Vagina (tissue), 2 donors: Measurements from ENCODE around the gene TPPP.

Source experiments
- POLR2A ChIP-seq, 2 donors: fragments of 450-650 bp; IDR thresholded peaks; one replicate each; pipeline ENCODE4 v1.6.1; 2017; ENCODE audit warnings: antibody characterized with exemption in 2 of 2, mild to moderate bottlenecking in 2 of 2, moderate library complexity in 2 of 2
- POLR2AphosphoS5 ChIP-seq, 2 donors: sonication (generic); formaldehyde crosslinking; IDR thresholded peaks; one replicate each; pipeline ENCODE4 v1.9.0; 2017; ENCODE audit warnings: antibody characterized with exemption in 2 of 2, mild to moderate bottlenecking in 2 of 2, low read depth in 1 of 2; ENCODE audit not compliant: insufficient read depth in 1 of 2

DNA sequence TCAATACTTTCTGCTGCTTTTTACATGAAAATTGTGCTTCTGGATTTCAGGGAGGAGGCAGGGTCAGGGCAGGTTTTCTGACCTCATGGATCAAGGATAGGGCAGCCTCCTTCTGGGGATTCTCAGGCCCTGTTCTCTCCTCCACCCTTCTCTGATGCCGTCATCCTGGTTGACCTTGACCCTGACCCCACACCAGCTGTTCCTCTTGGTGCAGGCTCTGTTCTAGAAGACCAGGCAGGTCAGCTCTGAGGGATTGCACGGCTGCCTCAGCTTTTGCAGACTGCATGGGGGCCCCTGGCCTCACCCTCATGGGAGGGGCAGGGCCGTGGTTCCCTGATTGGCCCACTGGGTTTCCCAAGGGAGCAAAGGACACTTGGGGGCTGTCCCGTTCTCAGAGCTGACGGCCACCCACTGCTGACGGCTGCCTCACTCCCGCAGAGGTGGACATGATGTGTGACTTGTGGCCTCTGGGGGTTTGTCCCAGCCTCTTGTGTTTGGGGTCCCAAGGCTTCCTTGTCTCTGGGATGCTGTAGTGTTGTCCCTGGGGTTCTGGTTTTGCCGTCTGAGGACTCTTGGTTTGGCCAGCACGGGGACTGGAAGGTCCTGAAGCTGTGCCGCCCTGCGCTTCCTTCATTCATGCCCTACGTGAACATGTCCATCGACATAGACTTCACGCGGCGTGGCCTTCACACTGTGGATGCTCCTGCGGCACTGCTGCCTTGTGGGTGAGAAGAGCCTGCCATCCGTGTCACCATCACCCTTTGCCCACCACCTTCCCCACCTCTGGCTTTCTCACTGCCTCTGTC is 46.6 kb downstream of the TPPP start:
- TF ChIP-seq POLR2A (IDR thresholded peaks at IDR 0.05): no peak
- no peak for TF ChIP-seq POLR2AphosphoS5 (IDR thresholded peaks at IDR 0.05; ENCODE audit: insufficient read depth in 1 of 2, low read depth in 1 of 2)
